Activated naive CD8-positive, alpha-beta T cell treated with anti-CD3 and anti-CD28 coated beads, Interleukin-2, amount 10 ng/mL, durations not matched to agents 7 days and 5 days (primary cell): Measurements from ENCODE around the gene TMEM184B. TPM values are rescaled to one million over a fixed set of nuclear protein-coding genes. Genes with fewer than 3 reads are reported as not detected.

Experiments
- ATAC-seq: fragments of 150-1000 bp; cut with Tn5 transposase; one replicate; pipeline ENCODE4 v1.10.0; 2021; ENCODE audit warnings: low read depth, moderate library complexity
- POLR2A ChIA-PET: fragments of 350-600 bp; sonication (Branson Sonifier 250); formaldehyde crosslinking; loops from one replicate; lab custom pipeline; 2021; ENCODE audit warnings: antibody characterized with exemption; lab: Charles Lee
- DNase-seq: peaks from one replicate; pipeline ENCODE4 v3.0.0; 2021
- H3K27ac Mint-ChIP-seq: one replicate; pipeline ENCODE4 v1.8.0; 2022; ENCODE audit warnings: mild to moderate bottlenecking, mixed read lengths
- H3K27me3 Mint-ChIP-seq: one replicate; pipeline ENCODE4 v1.8.0; 2022; ENCODE audit warnings: mild to moderate bottlenecking, moderate library complexity, mixed read lengths
- H3K36me3 Mint-ChIP-seq: one replicate; pipeline ENCODE4 v1.8.0; 2021; ENCODE audit warnings: mild to moderate bottlenecking, mixed read lengths
- H3K4me1 Mint-ChIP-seq: one replicate; pipeline ENCODE4 v1.8.0; 2021; ENCODE audit warnings: mixed read lengths
- H3K4me3 Mint-ChIP-seq: one replicate; pipeline ENCODE4 v1.8.0; 2022; ENCODE audit warnings: mild to moderate bottlenecking, moderate library complexity, mixed read lengths
- H3K9me3 Mint-ChIP-seq: one replicate; pipeline ENCODE4 v1.8.0; 2021; ENCODE audit warnings: mixed read lengths
- total RNA-seq, 2 experiments: library from RNA; stranded (reverse); gene quantifications; one replicate each; pipeline ENCODE4 v1.2.3, GENCODE V29; 2021

The TMEM184B gene
- 10 to 100 TPM; 29.7 to 31.5 TPM for total RNA-seq

GRCh38 chr22:38272373-38273134 is at the start of gene TMEM184B:
Gene TMEM184B (minus strand): TSS chr22:38273010. CDS start chr22:38247961, 25,049 bp downstream.
- H3K27me3 Mint-ChIP-seq, result peaks cover 5% of the 10 kb centered on the region
- peak; percentile 95 for DNase-seq
- peak; percentile 94 for ATAC-seq
- H3K4me3 Mint-ChIP-seq, result peak within 1 kb of the TSS; percentile 94
- H3K36me3 Mint-ChIP-seq, result no peaks in the 10 kb centered on the region
- peaks cover 40% of the 10 kb centered on the region for H3K4me1 Mint-ChIP-seq
- H3K27ac Mint-ChIP-seq, result peak within 1 kb of the TSS; percentile 95
- POLR2A ChIA-PET, result interaction anchor here (1.8 kb wide), 1 partner anchor 45 kb away, joined by 3 read pairs; no protein-coding TSS in a partner anchor
- no peaks in the 10 kb centered on the region for H3K9me3 Mint-ChIP-seq

- POLR2A ChIA-PET, result no interaction called here
Measured at GRCh38 chr22:38320605-38321402, 48.0 kb upstream of the TMEM184B start.

GRCh38 chr22:38318792-38319773 is 46.3 kb upstream of the TMEM184B start:
- H3K9me3 Mint-ChIP-seq, result no peaks in the 10 kb centered on the region
- no peaks in the 10 kb centered on the region for H3K36me3 Mint-ChIP-seq
- no peaks in the 10 kb centered on the region for H3K27me3 Mint-ChIP-seq
- ATAC-seq (no peak), DNase-seq (no peak)
- POLR2A ChIA-PET, result interaction anchor here (0.7 kb wide), 1 partner anchor 29 kb away, joined by 3 read pairs; no protein-coding TSS in a partner anchor
- peaks cover 21% of the 10 kb centered on the region for H3K4me1 Mint-ChIP-seq
- H3K4me3 Mint-ChIP-seq, result peak overlapping the region; percentile 47
- peak overlapping the region; percentile 51 for H3K27ac Mint-ChIP-seq

More at GRCh38 chr22:38320605-38321402, 48.0 kb upstream of the TMEM184B start:
- ATAC-seq (no peak), DNase-seq (no peak)
- peaks cover 2% of the 10 kb centered on the region for H3K27me3 Mint-ChIP-seq
- H3K9me3 Mint-ChIP-seq, result no peaks in the 10 kb centered on the region
- H3K4me1 Mint-ChIP-seq, result peaks cover 7% of the 10 kb centered on the region
- H3K27ac Mint-ChIP-seq, result no peak overlapping the region
- H3K36me3 Mint-ChIP-seq, result no peaks in the 10 kb centered on the region
- H3K4me3 Mint-ChIP-seq, result no peak overlapping the region

GRCh38 chr22:38317995-38318715 is 45.3 kb upstream of the TMEM184B start:
- Mint-ChIP-seq H3K4me3 (peak overlapping the region; percentile 86), H3K27ac (peak overlapping the region; percentile 91), H3K4me1 (peaks cover 24% of the 10 kb centered on the region), H3K36me3 (no peaks in the 10 kb centered on the region), H3K27me3 (no peaks in the 10 kb centered on the region), H3K9me3 (no peaks in the 10 kb centered on the region)
- POLR2A ChIA-PET, result interaction anchor here (0.9 to 1.0 kb wide), 3 partner anchors 12 to 60 kb away, joined by 3 read pairs; partner anchors contain the start of gene TMEM184B
- no peak for DNase-seq
- ATAC-seq, result no peak

GRCh38 chr22:38317122-38317994 is 44.5 kb upstream of the TMEM184B start, which contains the start of gene CSNK1E:
Gene CSNK1E (minus strand): TSS chr22:38317433. CDS start chr22:38314157, 3,276 bp downstream.
- Mint-ChIP-seq H3K27ac (peak within 1 kb of the TSS; percentile 91), H3K27me3 (no peaks in the 10 kb centered on the region), H3K9me3 (no peaks in the 10 kb centered on the region), H3K4me3 (peak within 1 kb of the TSS; percentile 90), H3K36me3 (no peaks in the 10 kb centered on the region), H3K4me1 (peaks cover 29% of the 10 kb centered on the region)
- POLR2A ChIA-PET, result interaction anchor here (0.9 to 1.0 kb wide), 3 partner anchors 13 to 59 kb away, joined by 3 read pairs; partner anchors contain the start of gene TMEM184B
- DNase-seq (peak; percentile 83), ATAC-seq (peak; percentile 64)

- Mint-ChIP-seq H3K4me1 (peaks cover 33% of the 10 kb centered on the region), H3K9me3 (no peaks in the 10 kb centered on the region), H3K36me3 (no peaks in the 10 kb centered on the region), H3K4me3 (peak overlapping the region; percentile 90), H3K27me3 (no peaks in the 10 kb centered on the region), H3K27ac (peak overlapping the region; percentile 80)
- ATAC-seq, result peak; percentile 48
- POLR2A ChIA-PET, result no interaction called here
- DNase-seq, result peak; percentile 74
Measured at GRCh38 chr22:38316364-38317121, 43.7 kb upstream of the TMEM184B start.

- H3K4me1 Mint-ChIP-seq, result peaks cover 38% of the 10 kb centered on the region
- POLR2A ChIA-PET, result no interaction called here
- no peaks in the 10 kb centered on the region for H3K9me3 Mint-ChIP-seq
- DNase-seq, result no peak
- H3K27ac Mint-ChIP-seq, result peak overlapping the region; percentile 80
- peak overlapping the region; percentile 90 for H3K4me3 Mint-ChIP-seq
- ATAC-seq, result no peak
- H3K36me3 Mint-ChIP-seq, result peaks cover 1% of the 10 kb centered on the region
- H3K27me3 Mint-ChIP-seq, result no peaks in the 10 kb centered on the region
Measured at GRCh38 chr22:38315823-38316363, 43.1 kb upstream of the TMEM184B start.

- POLR2A ChIA-PET, result interaction anchor here (0.6 kb wide), 1 partner anchor 19 kb away, joined by 3 read pairs; no protein-coding TSS in a partner anchor
- H3K27me3 Mint-ChIP-seq, result no peaks in the 10 kb centered on the region
- DNase-seq (peak; percentile 38), ATAC-seq (no peak)
- H3K4me3 Mint-ChIP-seq, result peak overlapping the region; percentile 90
- peaks cover 1% of the 10 kb centered on the region for H3K36me3 Mint-ChIP-seq
- peaks cover 38% of the 10 kb centered on the region for H3K4me1 Mint-ChIP-seq
- H3K9me3 Mint-ChIP-seq, result no peaks in the 10 kb centered on the region
- H3K27ac Mint-ChIP-seq, result peak overlapping the region; percentile 80
Measured at GRCh38 chr22:38314933-38315822, 42.4 kb upstream of the TMEM184B start.

- Mint-ChIP-seq H3K4me1 (peaks cover 38% of the 10 kb centered on the region), H3K4me3 (peak overlapping the region; percentile 90), H3K27ac (peak overlapping the region; percentile 80), H3K9me3 (no peaks in the 10 kb centered on the region), H3K27me3 (no peaks in the 10 kb centered on the region), H3K36me3 (peaks cover 1% of the 10 kb centered on the region)
- no peak for DNase-seq
- no peak for ATAC-seq
- POLR2A ChIA-PET, result interaction anchor here (0.5 to 1.2 kb wide), 5 partner anchors 9 to 1782 kb away, joined by 3 to 6 read pairs (median 3); partner anchors contain the start of gene MAFF
Measured at GRCh38 chr22:38314051-38314932, 41.5 kb upstream of the TMEM184B start.
